Coronary artery (tissue), 2 donors: ENCODE measurements around the gene UBA52.

Experiments used
- DNase-seq: peaks from one replicate; pipeline ENCODE4 v3.0.0-alpha.2; 2017; ENCODE audit warnings: low spot score
- H3K27ac ChIP-seq, 2 donors: fragments of 200-600 bp; sonication (generic); one replicate each; pipeline ENCODE4 v1.5.1; 2016 to 2019
- H3K4me3 ChIP-seq: fragments of 200-600 bp; sonication (generic); 2 replicates; pipeline ENCODE4 v1.5.1; 2016; ENCODE audit warnings: mild to moderate bottlenecking, moderate library complexity
- CTCF ChIP-seq: fragments of 200-600 bp; sonication (generic); IDR thresholded peaks from one replicate; pipeline ENCODE4 v1.5.1; 2019; ENCODE audit warnings: antibody characterized with exemption

The UBA52 gene

DNA sequence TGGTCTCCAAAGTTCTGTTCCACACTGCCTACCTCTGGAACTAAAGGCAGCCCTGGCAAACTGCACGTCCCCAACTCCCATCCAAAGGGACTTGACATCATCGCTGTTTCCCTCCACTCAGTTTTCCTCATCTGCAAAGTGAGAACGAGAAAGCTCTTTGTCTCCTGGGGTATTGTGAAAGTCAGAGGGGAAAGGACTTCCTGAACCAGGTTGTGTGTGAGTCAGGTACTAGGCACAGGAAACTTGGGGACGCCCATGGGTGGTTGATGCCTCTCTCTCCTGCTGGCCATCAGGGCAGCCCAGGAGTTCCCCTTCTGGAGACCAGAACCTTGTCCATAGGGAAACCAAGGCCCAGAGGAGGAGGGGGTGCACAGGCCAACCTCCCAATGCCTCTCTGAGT is 30.2 kb downstream of the UBA52 start:
- Histone ChIP-seq H3K27ac (no peak overlapping the region), H3K4me3 (no peak overlapping the region)
- TF ChIP-seq CTCF: no peak
- no peak for DNase-seq

GRCh38 chr19:18603255-18603957 is 31.7 kb downstream of the UBA52 start:
- peak overlapping the region in 1 of 2 donors; percentile 76 for H3K27ac ChIP-seq

GRCh38 chr19:18603958-18604819 is 32.5 kb downstream of the UBA52 start:
- H3K27ac ChIP-seq: peak overlapping the region in 1 of 2 donors; percentile 76
- peak overlapping the region; percentile 71 for H3K4me3 ChIP-seq
- TF ChIP-seq CTCF: no peak
- no peak for DNase-seq

More at GRCh38 chr19:18603255-18603957, 31.7 kb downstream of the UBA52 start:
- no peak for TF ChIP-seq CTCF
- DNase-seq: no peak
- peak overlapping the region; percentile 71 for H3K4me3 ChIP-seq

GRCh38 chr19:18604820-18605159 is 33.1 kb downstream of the UBA52 start:
- peak overlapping the region; percentile 71 for H3K4me3 ChIP-seq
- peak overlapping the region in 1 of 2 donors; percentile 76 for H3K27ac ChIP-seq
- TF ChIP-seq CTCF: no peak
- no peak for DNase-seq

GRCh38 chr19:18605196-18605545 is 33.5 kb downstream of the UBA52 start:
- Histone ChIP-seq H3K27ac (peak overlapping the region in 1 of 2 donors; percentile 76), H3K4me3 (peak overlapping the region; percentile 71)
- DNase-seq: no peak
- TF ChIP-seq CTCF: no peak

GRCh38 chr19:18605546-18606280 is 34.1 kb downstream of the UBA52 start:
- Histone ChIP-seq H3K4me3 (peak overlapping the region; percentile 71), H3K27ac (peak overlapping the region in 1 of 2 donors; percentile 76)
- no peak for TF ChIP-seq CTCF
- no peak for DNase-seq
